Activated CD8-positive, alpha-beta T cell treated with anti-CD3 and anti-CD28 coated beads for 36 hours (primary cell): ENCODE results near the gene RBMS3. TPM values are rescaled to one million over a fixed set of nuclear protein-coding genes. Genes with fewer than 3 reads are reported as not detected.

Experiments used
- ATAC-seq: fragments of 200-7000 bp; cut with Tn5 transposase; one replicate; pipeline ENCODE4 v1.10.0; 2021; ENCODE audit warnings: mild to moderate bottlenecking, moderate library complexity
- CTCF ChIA-PET: fragments of 350-600 bp; sonication (Branson Sonifier 250); formaldehyde crosslinking; loops from one replicate; lab custom pipeline; 2021; ENCODE audit warnings: antibody characterized with exemption; lab: Charles Lee
- POLR2A ChIA-PET: fragments of 350-600 bp; sonication (Branson Sonifier 250); formaldehyde crosslinking; loops from one replicate; lab custom pipeline; 2021; ENCODE audit warnings: antibody characterized with exemption; lab: Charles Lee
- DNase-seq: peaks from one replicate; pipeline ENCODE4 v3.0.0-alpha.2; 2020
- H3K27ac Mint-ChIP-seq: one replicate; pipeline ENCODE4 v1.8.0; 2021; ENCODE audit warnings: mild to moderate bottlenecking, mixed read lengths
- H3K27me3 Mint-ChIP-seq: one replicate; pipeline ENCODE4 v1.8.0; 2021; ENCODE audit warnings: mixed read lengths
- H3K36me3 Mint-ChIP-seq: one replicate; pipeline ENCODE4 v1.8.0; 2021; ENCODE audit warnings: low read depth, mixed read lengths
- H3K4me1 Mint-ChIP-seq: one replicate; pipeline ENCODE4 v1.8.0; 2021; ENCODE audit warnings: low read depth, mixed read lengths
- H3K4me3 Mint-ChIP-seq: one replicate; pipeline ENCODE4 v1.8.0; 2021; ENCODE audit warnings: mild to moderate bottlenecking, moderate library complexity, mixed read lengths
- H3K9me3 Mint-ChIP-seq: one replicate; pipeline ENCODE4 v1.8.0; 2021; ENCODE audit warnings: mixed read lengths
- CTCF ChIP-seq: fragments of 200-600 bp; IDR thresholded peaks from one replicate; pipeline ENCODE4 v1.8.0; 2022; ENCODE audit warnings: antibody characterized with exemption, mild to moderate bottlenecking
- intact Hi-C: fragments of 100-400 bp; cut with micrococcal nuclease; formaldehyde crosslinking; loops from one replicate; pipeline ENCODE4 v1.10.0; 2022
- total RNA-seq, 2 experiments: library from RNA; stranded (reverse); gene quantifications; one replicate each; pipeline ENCODE4 v1.2.3, GENCODE V29; 2021

The RBMS3 gene
- total RNA-seq, 2 experiments from 2014 or later = 2.3 to 2.8 TPM

GRCh38 chr3:29850641-29851040 lies 569.8 kb downstream of the RBMS3 start:
- ATAC-seq (no peak), DNase-seq (no peak)
- ChIA-PET CTCF (no interaction called here), POLR2A (no interaction called here)
- intact Hi-C loops = no loop called here
- H3K9me3 Mint-ChIP-seq = peaks cover 1% of the 10 kb centered on the region
- H3K4me3 Mint-ChIP-seq = no peak overlapping the region
- no peaks in the 10 kb centered on the region for H3K4me1 Mint-ChIP-seq
- no peaks in the 10 kb centered on the region for H3K36me3 Mint-ChIP-seq
- H3K27ac Mint-ChIP-seq = no peak overlapping the region
- peaks cover 7% of the 10 kb centered on the region for H3K27me3 Mint-ChIP-seq
- no peak for TF ChIP-seq CTCF

- Mint-ChIP-seq H3K36me3 (no peaks in the 10 kb centered on the region), H3K27me3 (peaks cover 7% of the 10 kb centered on the region), H3K4me3 (no peak overlapping the region), H3K9me3 (peaks cover 1% of the 10 kb centered on the region), H3K27ac (no peak overlapping the region), H3K4me1 (no peaks in the 10 kb centered on the region)
- DNase-seq = no peak
- intact Hi-C loops = no loop called here
- TF ChIP-seq CTCF = no peak
- POLR2A ChIA-PET = no interaction called here
- CTCF ChIA-PET = no interaction called here
- no peak for ATAC-seq
Observed at GRCh38 chr3:29852767-29853166, 571.9 kb downstream of the RBMS3 start.

GRCh38 chr3:29853841-29854397 lies 573.0 kb downstream of the RBMS3 start:
- no peak for ATAC-seq
- CTCF ChIA-PET = no interaction called here
- H3K9me3 Mint-ChIP-seq = peaks cover 1% of the 10 kb centered on the region
- intact Hi-C loops = no loop called here
- no peak overlapping the region for H3K27ac Mint-ChIP-seq
- TF ChIP-seq CTCF = no peak
- POLR2A ChIA-PET = no interaction called here
- H3K27me3 Mint-ChIP-seq = peaks cover 7% of the 10 kb centered on the region
- H3K4me3 Mint-ChIP-seq = no peak overlapping the region
- H3K4me1 Mint-ChIP-seq = no peaks in the 10 kb centered on the region
- no peaks in the 10 kb centered on the region for H3K36me3 Mint-ChIP-seq
- DNase-seq = no peak

GRCh38 chr3:29854821-29855220 lies 574.0 kb downstream of the RBMS3 start:
- Mint-ChIP-seq H3K36me3 (no peaks in the 10 kb centered on the region), H3K27me3 (peaks cover 7% of the 10 kb centered on the region), H3K27ac (no peak overlapping the region), H3K4me3 (no peak overlapping the region), H3K9me3 (peaks cover 1% of the 10 kb centered on the region), H3K4me1 (no peaks in the 10 kb centered on the region)
- intact Hi-C loops = no loop called here
- POLR2A ChIA-PET = no interaction called here
- TF ChIP-seq CTCF = no peak
- DNase-seq (no peak), ATAC-seq (no peak)
- CTCF ChIA-PET = no interaction called here

GRCh38 chr3:29859726-29860270 lies 578.9 kb downstream of the RBMS3 start:
- Mint-ChIP-seq H3K27ac (no peak overlapping the region), H3K27me3 (peaks cover 5% of the 10 kb centered on the region), H3K9me3 (no peaks in the 10 kb centered on the region), H3K36me3 (no peaks in the 10 kb centered on the region), H3K4me1 (no peaks in the 10 kb centered on the region), H3K4me3 (no peak overlapping the region)
- ATAC-seq (no peak), DNase-seq (no peak)
- ChIA-PET CTCF (no interaction called here), POLR2A (no interaction called here)
- intact Hi-C loops = no loop called here
- no peak for TF ChIP-seq CTCF
